Gastrocnemius medialis (tissue), 4 donors: ENCODE data around the gene PRIM1.

ENCODE experiments used
- CTCF ChIP-seq, 5 experiments: fragments of 450-650 bp in 3 of 5; fragments of 200-600 bp in 2 of 5; sonication (generic) in 2 of 5; IDR thresholded peaks in 4 of 5; conservative IDR thresholded peaks in 1 of 5; 1 replicate in 4 of 5; 2 replicates in 1 of 5; pipeline ENCODE4 v1.5.1; 2016 to 2019; ENCODE audit warnings: antibody characterized with exemption in 5 of 5, mild to moderate bottlenecking in 3 of 5, moderate library complexity in 3 of 5
- POLR2A ChIP-seq, 2 donors: fragments of 450-650 bp; IDR thresholded peaks; one replicate each; pipeline ENCODE4 v1.6.1; 2017; ENCODE audit warnings: antibody characterized with exemption in 2 of 2, mild to moderate bottlenecking in 2 of 2, moderate library complexity in 2 of 2

- TF ChIP-seq CTCF (IDR thresholded peaks at IDR 0.05 in 4 of 5, conservative IDR thresholded peaks at IDR 0.05 in 1 of 5) (no peak), POLR2A (IDR thresholded peaks at IDR 0.05) (no peak)
Observed at GRCh38 chr12:56773113-56773512, 21.0 kb upstream of the PRIM1 start.
